BE2C (cell line): ENCODE measurements around the gene TICAM2.

Experiments
- DNase-seq: peaks from one replicate; pipeline ENCODE4 v3.0.0-alpha.2; 2020
- H3K27me3 ChIP-seq: fragments of 250-450 bp; sonication (Bioruptor Pico); 2 replicates; pipeline ENCODE4 v1.5.1; 2020; ENCODE audit warnings: mild to moderate bottlenecking
- H3K36me3 ChIP-seq: fragments of 250-450 bp; sonication (Bioruptor Pico); 2 replicates; pipeline ENCODE4 v1.5.1; 2020; ENCODE audit warnings: mild to moderate bottlenecking
- H3K4me1 ChIP-seq: fragments of 250-450 bp; sonication (Bioruptor Pico); 2 replicates; pipeline ENCODE4 v1.5.1; 2020
- H3K4me3 ChIP-seq: 2 replicates; pipeline ENCODE4 v1.5.1; 2011; ENCODE audit warnings: low read depth, low read length
- H3K9me3 ChIP-seq: fragments of 250-450 bp; sonication (Bioruptor Pico); 2 replicates; pipeline ENCODE4 v1.5.1; 2020
- CTCF ChIP-seq: IDR thresholded peaks from 2 replicates; pipeline ENCODE4 v1.5.1; 2012; ENCODE audit warnings: mild to moderate bottlenecking, low read depth, low read length

Gene TICAM2

DNA sequence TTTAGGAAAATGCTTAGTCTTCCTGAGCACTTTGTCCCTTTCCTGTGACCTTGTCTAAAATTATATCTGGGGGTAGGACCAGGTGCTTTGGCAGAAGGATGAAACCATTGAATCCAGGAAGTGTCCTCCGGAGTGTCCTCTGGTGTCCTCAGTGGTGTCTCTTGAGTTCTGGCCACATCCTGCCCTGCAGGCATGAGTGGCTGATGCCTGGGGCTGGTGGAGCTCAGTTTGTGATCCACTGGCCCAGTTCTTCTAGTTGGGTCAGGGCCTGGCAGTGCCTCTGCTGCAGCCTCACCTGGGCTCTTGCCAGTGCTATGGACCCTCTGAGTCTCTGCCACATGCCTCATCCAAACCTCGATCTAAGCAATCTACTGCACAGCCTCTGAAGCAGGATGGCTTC, 38.0 kb upstream of the TICAM2 start:
- no peaks in the 10 kb centered on the region for H3K36me3 ChIP-seq
- H3K4me3 ChIP-seq: no peak overlapping the region
- no peak for DNase-seq
- H3K9me3 ChIP-seq: no peaks in the 10 kb centered on the region
- TF ChIP-seq CTCF: no peak
- H3K4me1 ChIP-seq: no peaks in the 10 kb centered on the region
- H3K27me3 ChIP-seq: peaks cover 26% of the 10 kb centered on the region

- no peak for TF ChIP-seq CTCF
- Histone ChIP-seq H3K27me3 (peaks cover 20% of the 10 kb centered on the region), H3K4me3 (no peak overlapping the region)
Observed at GRCh38 chr5:115639377-115639776, 37.1 kb upstream of the TICAM2 start.

DNA sequence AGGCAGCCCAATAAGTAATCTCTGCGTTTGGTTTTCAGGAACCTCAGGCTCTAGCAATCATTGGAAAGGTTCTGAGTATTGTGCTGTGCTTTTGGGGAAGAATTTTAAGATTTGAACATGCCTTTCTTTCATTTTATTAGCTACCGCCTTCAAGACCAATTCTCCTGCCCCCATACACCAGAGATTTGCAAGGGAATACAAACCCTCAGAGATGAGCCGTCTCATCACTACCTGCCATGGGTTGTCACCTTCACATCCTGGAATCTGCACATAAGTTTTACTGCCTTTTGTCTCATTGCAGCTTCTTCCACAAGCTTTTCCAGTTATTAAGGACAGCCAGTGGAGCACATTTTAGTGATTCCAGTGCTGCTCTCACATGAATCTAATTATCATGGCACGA, 35.2 kb upstream of the TICAM2 start:
- no peak overlapping the region for H3K4me3 ChIP-seq
- no peak for DNase-seq
- TF ChIP-seq CTCF: no peak
- no peaks in the 10 kb centered on the region for H3K9me3 ChIP-seq
- no peaks in the 10 kb centered on the region for H3K36me3 ChIP-seq
- peaks cover 15% of the 10 kb centered on the region for H3K27me3 ChIP-seq
- no peaks in the 10 kb centered on the region for H3K4me1 ChIP-seq

More at GRCh38 chr5:115639377-115639776, 37.1 kb upstream of the TICAM2 start:
- H3K36me3 ChIP-seq: no peaks in the 10 kb centered on the region
- H3K9me3 ChIP-seq: no peaks in the 10 kb centered on the region
- H3K4me1 ChIP-seq: no peaks in the 10 kb centered on the region
- no peak for DNase-seq

DNA sequence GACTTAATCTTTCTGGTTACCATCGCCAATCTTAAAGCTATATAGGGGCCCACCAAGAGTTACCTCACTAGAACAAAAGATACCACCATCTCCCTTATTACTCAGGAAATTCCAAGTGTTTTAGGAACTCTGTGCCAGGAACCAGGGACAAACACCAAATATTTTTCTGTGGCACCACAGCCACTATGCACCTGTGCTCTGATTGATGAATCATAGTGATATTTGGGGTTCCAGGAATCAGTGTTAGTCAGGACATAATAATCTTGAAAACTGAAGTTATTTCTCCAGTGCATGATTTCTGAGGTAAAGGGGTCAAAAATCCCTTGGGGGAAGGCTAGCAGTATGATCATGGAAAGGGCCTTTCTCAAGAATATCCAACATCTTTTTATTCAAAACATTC, 33.7 kb upstream of the TICAM2 start:
- Histone ChIP-seq H3K36me3 (no peaks in the 10 kb centered on the region), H3K4me3 (no peak overlapping the region), H3K27me3 (peaks cover 9% of the 10 kb centered on the region), H3K9me3 (no peaks in the 10 kb centered on the region), H3K4me1 (no peaks in the 10 kb centered on the region)
- TF ChIP-seq CTCF: no peak
- no peak for DNase-seq

DNA sequence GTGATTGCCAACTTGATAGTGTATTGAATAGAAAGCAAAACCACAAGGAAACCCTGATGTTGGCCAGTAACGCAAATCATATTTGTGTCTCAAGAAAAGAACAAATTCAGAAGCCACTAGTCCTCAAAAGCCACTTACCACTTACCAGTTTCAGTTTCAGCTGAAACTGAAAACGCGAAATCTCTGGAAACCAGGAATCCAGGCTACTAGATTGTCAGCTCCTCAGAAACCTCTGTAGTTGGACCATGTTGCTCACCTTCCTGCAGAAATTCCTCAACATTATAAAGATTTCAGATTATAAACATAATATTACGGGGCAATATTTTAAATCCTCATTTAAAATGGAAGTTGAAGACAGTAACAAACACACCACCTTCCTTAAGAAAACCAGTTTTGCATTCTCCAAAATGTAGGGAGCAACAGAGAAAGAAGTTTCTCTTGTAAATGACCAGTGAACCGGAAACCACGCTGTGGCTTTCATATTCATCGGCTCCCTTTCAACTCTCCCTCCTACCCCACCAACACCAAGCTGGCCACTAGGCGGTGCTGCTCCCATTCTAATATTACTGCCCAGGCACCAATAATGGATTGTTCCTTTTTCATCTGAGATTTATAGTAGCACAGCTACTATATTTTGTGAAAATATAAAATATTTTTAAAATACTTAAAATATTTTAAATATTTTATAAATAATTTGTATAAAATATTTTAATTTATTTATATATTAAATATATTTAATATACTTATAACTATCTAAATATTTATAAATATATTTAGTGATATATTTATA, 32.3 kb upstream of the TICAM2 start:
- TF ChIP-seq CTCF: peak; percentile 94
- DNase-seq: peak; percentile 88
- no peaks in the 10 kb centered on the region for H3K36me3 ChIP-seq
- H3K27me3 ChIP-seq: peaks cover 9% of the 10 kb centered on the region; the same call in 1 of the 2 replicates
- H3K4me3 ChIP-seq: peak overlapping the region; percentile 31
- H3K9me3 ChIP-seq: no peaks in the 10 kb centered on the region
- no peaks in the 10 kb centered on the region for H3K4me1 ChIP-seq

GRCh38 chr5:115629903-115630302, 27.6 kb upstream of the TICAM2 start:
- no peak for DNase-seq
- Histone ChIP-seq H3K4me3 (no peak overlapping the region), H3K4me1 (peaks cover 10% of the 10 kb centered on the region), H3K27me3 (no peaks in the 10 kb centered on the region), H3K9me3 (no peaks in the 10 kb centered on the region), H3K36me3 (no peaks in the 10 kb centered on the region)
- TF ChIP-seq CTCF: no peak
